Measurements from ENCODE around the gene PISD.

Gene PISD

DNA sequence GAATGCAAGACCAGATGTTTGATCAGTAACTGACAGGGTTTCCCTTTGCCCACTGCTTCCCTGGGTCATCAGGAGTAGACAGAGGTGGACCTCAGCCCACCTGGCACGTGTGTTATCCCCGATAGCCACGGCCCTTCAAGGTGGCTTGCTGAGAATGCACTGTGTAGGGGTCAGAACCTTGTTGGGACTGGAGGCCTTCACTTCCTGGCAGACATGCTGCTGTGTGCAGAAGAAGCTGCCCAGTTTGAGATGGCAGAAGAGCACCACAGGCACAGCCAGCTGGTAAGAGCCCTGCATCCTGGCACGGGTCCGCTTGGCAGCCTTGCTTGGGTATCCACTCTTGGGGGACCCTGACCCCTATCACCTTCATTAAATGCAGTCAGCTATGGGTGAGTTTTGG lies 83.8 kb downstream of the PISD start:
- Histone ChIP-seq H3K27me3 (ENCODE audit: insufficient read depth, low read length, poor library complexity, severe bottlenecking) (no peaks in the 10 kb centered on the region), H4K20me1 (ENCODE audit: insufficient read depth, low read length, poor library complexity, severe bottlenecking) (no peaks in the 10 kb centered on the region), H3F3A (ENCODE audit: low read depth) (no peaks in the 10 kb centered on the region), H3K79me2 (ENCODE audit: insufficient read depth, low read length) (no peaks in the 10 kb centered on the region), H3K36me3 (ENCODE audit: insufficient read depth, low read length) (peaks cover 39% of the 10 kb centered on the region; the same call in 1 of the 2 replicates), H2AFZ (ENCODE audit: low read length) (no peak overlapping the region), H3K9me2 (replicated peaks; ENCODE audit: low read depth, low read length) (no peaks in the 10 kb centered on the region), H3K4me2 (ENCODE audit: low read depth, low read length, poor library complexity, severe bottlenecking) (no peak overlapping the region), H3K4me1 (ENCODE audit: insufficient read depth, low read length, poor library complexity, severe bottlenecking) (no peaks in the 10 kb centered on the region), H3K4me3 (ENCODE audit: low read length, poor library complexity, severe bottlenecking) (no peak overlapping the region), H3K9ac (ENCODE audit: low read depth, low read length, poor library complexity, severe bottlenecking) (no peak overlapping the region), H3K9me3 (ENCODE audit: insufficient read depth, low read depth, low read length) (no peaks in the 10 kb centered on the region)
- no peak for TF ChIP-seq EZH2phosphoT487 (IDR thresholded peaks at IDR 0.05; ENCODE audit: borderline replicate concordance)
- TF ChIP-seq, protein P1, sequence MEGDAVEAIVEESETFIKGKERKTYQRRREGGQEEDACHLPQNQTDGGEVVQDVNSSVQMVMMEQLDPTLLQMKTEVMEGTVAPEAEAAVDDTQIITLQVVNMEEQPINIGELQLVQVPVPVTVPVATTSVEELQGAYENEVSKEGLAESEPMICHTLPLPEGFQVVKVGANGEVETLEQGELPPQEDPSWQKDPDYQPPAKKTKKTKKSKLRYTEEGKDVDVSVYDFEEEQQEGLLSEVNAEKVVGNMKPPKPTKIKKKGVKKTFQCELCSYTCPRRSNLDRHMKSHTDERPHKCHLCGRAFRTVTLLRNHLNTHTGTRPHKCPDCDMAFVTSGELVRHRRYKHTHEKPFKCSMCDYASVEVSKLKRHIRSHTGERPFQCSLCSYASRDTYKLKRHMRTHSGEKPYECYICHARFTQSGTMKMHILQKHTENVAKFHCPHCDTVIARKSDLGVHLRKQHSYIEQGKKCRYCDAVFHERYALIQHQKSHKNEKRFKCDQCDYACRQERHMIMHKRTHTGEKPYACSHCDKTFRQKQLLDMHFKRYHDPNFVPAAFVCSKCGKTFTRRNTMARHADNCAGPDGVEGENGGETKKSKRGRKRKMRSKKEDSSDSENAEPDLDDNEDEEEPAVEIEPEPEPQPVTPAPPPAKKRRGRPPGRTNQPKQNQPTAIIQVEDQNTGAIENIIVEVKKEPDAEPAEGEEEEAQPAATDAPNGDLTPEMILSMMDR (conservative IDR thresholded peaks at IDR 0.05; ENCODE audit: low read length) = no peak

DNA sequence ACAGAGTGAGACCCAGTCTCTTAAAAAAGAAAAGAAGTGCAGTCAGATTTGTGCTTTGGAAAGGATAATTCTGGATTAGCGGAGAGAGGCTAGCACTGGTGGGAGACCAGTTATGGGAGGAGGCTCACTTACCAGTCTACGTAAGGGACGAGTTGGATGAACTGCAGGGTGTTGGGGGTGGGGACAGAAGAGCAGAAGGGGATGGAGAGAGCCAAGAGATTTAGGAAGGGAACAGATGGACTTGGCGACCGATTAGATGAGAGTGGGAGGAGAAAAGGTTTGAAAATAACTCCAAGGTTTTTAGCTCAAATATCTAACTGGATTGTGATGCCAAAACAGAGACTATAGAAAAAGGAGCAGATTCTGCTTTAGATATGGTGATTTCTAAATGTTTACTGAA lies 84.3 kb downstream of the PISD start:
- Histone ChIP-seq H3K79me2 (ENCODE audit: insufficient read depth, low read length) (no peaks in the 10 kb centered on the region), H3K27me3 (ENCODE audit: insufficient read depth, low read length, poor library complexity, severe bottlenecking) (no peaks in the 10 kb centered on the region), H2AFZ (ENCODE audit: low read length) (no peak overlapping the region), H3F3A (ENCODE audit: low read depth) (no peaks in the 10 kb centered on the region), H3K9me2 (replicated peaks; ENCODE audit: low read depth, low read length) (no peaks in the 10 kb centered on the region), H3K9me3 (ENCODE audit: insufficient read depth, low read depth, low read length) (no peaks in the 10 kb centered on the region), H3K9ac (ENCODE audit: low read depth, low read length, poor library complexity, severe bottlenecking) (no peak overlapping the region), H3K4me1 (ENCODE audit: insufficient read depth, low read length, poor library complexity, severe bottlenecking) (no peaks in the 10 kb centered on the region), H3K4me3 (ENCODE audit: low read length, poor library complexity, severe bottlenecking) (no peak overlapping the region), H4K20me1 (ENCODE audit: insufficient read depth, low read length, poor library complexity, severe bottlenecking) (no peaks in the 10 kb centered on the region), H3K4me2 (ENCODE audit: low read depth, low read length, poor library complexity, severe bottlenecking) (no peak overlapping the region), H3K36me3 (ENCODE audit: insufficient read depth, low read length) (peaks cover 43% of the 10 kb centered on the region; the same call in 1 of the 2 replicates)
- TF ChIP-seq, protein P1 (conservative IDR thresholded peaks at IDR 0.05; ENCODE audit: low read length) = no peak
- no peak for TF ChIP-seq EZH2phosphoT487 (IDR thresholded peaks at IDR 0.05; ENCODE audit: borderline replicate concordance)

GRCh38 chr22:31575190-31575589 lies 86.8 kb downstream of the PISD start:
- H3K27me3 ChIP-seq (ENCODE audit: insufficient read depth, low read length, poor library complexity, severe bottlenecking) = no peaks in the 10 kb centered on the region
- peaks cover 44% of the 10 kb centered on the region; the same call in 1 of the 2 replicates for H3K36me3 ChIP-seq (ENCODE audit: insufficient read depth, low read length)

DNA sequence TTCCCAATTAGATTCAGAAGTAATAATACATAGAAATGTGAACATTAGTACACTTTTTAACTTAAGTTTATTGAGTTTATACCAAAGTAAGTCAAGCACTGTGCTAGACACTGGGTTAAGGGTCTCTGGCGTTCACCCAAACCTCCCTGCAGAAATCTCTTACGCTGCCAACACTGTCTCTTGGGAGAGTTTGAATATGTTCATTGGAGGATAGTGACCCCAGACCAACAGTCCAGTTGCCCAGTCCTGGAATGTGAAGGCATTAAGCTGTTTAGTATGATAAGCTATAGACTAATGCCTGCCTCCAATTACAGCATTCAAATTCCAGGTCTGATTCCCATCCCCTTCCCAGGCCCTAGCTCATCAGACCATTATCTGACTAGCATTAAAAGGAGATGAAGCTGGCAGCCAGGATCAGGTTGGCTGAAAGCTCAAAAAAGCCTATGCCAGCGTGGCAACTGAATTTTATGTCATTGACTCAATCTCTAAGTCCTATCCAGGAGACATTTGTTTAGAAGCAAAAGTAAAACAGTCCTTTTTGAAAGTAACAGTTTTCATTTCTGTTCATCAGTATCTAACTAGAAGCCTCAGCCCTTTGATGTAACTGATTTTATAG lies 87.9 kb downstream of the PISD start:
- TF ChIP-seq, protein P1 (conservative IDR thresholded peaks at IDR 0.05; ENCODE audit: low read length) = no peak
- no peak for TF ChIP-seq EZH2phosphoT487 (IDR thresholded peaks at IDR 0.05; ENCODE audit: borderline replicate concordance)
- H2AFZ ChIP-seq (ENCODE audit: low read length) = no peak overlapping the region
- no peak overlapping the region for H3K4me2 ChIP-seq (ENCODE audit: low read depth, low read length, poor library complexity, severe bottlenecking)

More at GRCh38 chr22:31575190-31575589, 86.8 kb downstream of the PISD start:
- no peaks in the 10 kb centered on the region for H3K4me1 ChIP-seq (ENCODE audit: insufficient read depth, low read length, poor library complexity, severe bottlenecking)
- H3K9ac ChIP-seq (ENCODE audit: low read depth, low read length, poor library complexity, severe bottlenecking) = no peak overlapping the region
- H3K9me3 ChIP-seq (ENCODE audit: insufficient read depth, low read depth, low read length) = no peaks in the 10 kb centered on the region
- no peak overlapping the region for H3K4me3 ChIP-seq (ENCODE audit: low read length, poor library complexity, severe bottlenecking)
- H2AFZ ChIP-seq (ENCODE audit: low read length) = no peak overlapping the region
- no peak for TF ChIP-seq EZH2phosphoT487 (IDR thresholded peaks at IDR 0.05; ENCODE audit: borderline replicate concordance)
- no peaks in the 10 kb centered on the region for H3K79me2 ChIP-seq (ENCODE audit: insufficient read depth, low read length)
- no peaks in the 10 kb centered on the region for H3F3A ChIP-seq (ENCODE audit: low read depth)
- H3K9me2 ChIP-seq (replicated peaks; ENCODE audit: low read depth, low read length) = no peaks in the 10 kb centered on the region
- H3K4me2 ChIP-seq (ENCODE audit: low read depth, low read length, poor library complexity, severe bottlenecking) = no peak overlapping the region
- no peaks in the 10 kb centered on the region for H4K20me1 ChIP-seq (ENCODE audit: insufficient read depth, low read length, poor library complexity, severe bottlenecking)

More for the DNA sequence above, 87.9 kb downstream of the PISD start:
- no peaks in the 10 kb centered on the region for H3K9me2 ChIP-seq (replicated peaks; ENCODE audit: low read depth, low read length)
- no peak overlapping the region for H3K4me3 ChIP-seq (ENCODE audit: low read length, poor library complexity, severe bottlenecking)
- no peaks in the 10 kb centered on the region for H3K27me3 ChIP-seq (ENCODE audit: insufficient read depth, low read length, poor library complexity, severe bottlenecking)
- no peaks in the 10 kb centered on the region for H4K20me1 ChIP-seq (ENCODE audit: insufficient read depth, low read length, poor library complexity, severe bottlenecking)
- no peaks in the 10 kb centered on the region for H3K79me2 ChIP-seq (ENCODE audit: insufficient read depth, low read length)
- H3K9me3 ChIP-seq (ENCODE audit: insufficient read depth, low read depth, low read length) = no peaks in the 10 kb centered on the region
- no peaks in the 10 kb centered on the region for H3F3A ChIP-seq (ENCODE audit: low read depth)
- no peak overlapping the region for H3K9ac ChIP-seq (ENCODE audit: low read depth, low read length, poor library complexity, severe bottlenecking)
- H3K4me1 ChIP-seq (ENCODE audit: insufficient read depth, low read length, poor library complexity, severe bottlenecking) = no peaks in the 10 kb centered on the region
- H3K36me3 ChIP-seq (ENCODE audit: insufficient read depth, low read length) = peaks cover 44% of the 10 kb centered on the region; the same call in 1 of the 2 replicates
